Renal pelvis (tissue), 4 donors: ENCODE data around the gene CPD. TPM values are rescaled to one million over a fixed set of nuclear protein-coding genes. Genes with fewer than 3 reads are reported as not detected.
"Not testable (repeated sequence)": the region's sequence is repeated elsewhere in the genome, so short reads cannot be mapped to it uniquely, and the experiment has no call there.

Source experiments
- DNase-seq: peaks from one replicate; pipeline ENCODE4 v3.0.0-alpha.2; 2013
- polyA plus RNA-seq, 3 donors: library from polyadenylated mRNA; unstranded; fragments of 120-200 nt; gene quantifications; one replicate each; pipeline ENCODE4 v1.2.1, GENCODE V29; 2013; ENCODE audit not compliant: insufficient read length in 3 of 3

The CPD gene
- polyA plus RNA-seq, 3 donors, result 86.8 to 91.6 (median 88.9) TPM

DNA sequence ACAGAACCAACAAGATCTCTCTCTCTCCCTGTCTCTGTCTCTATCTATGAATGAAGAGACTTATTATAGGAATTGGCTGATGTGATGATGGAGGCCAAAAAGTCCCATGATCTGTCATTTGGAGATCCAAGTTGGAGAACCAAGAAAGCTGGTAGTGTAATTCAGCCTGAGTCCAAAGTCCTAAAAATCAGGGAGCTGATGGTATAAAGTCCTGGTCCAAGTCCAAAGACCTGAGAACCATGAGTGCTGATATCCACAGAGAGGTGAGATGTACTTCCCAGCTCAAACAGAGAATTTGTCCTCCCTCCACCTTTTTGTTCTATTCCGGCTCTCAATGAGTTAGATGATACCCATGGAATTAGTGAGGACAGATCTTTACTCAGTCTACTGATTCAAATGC is 29.5 kb upstream of the CPD start:
- no peak for DNase-seq

DNA sequence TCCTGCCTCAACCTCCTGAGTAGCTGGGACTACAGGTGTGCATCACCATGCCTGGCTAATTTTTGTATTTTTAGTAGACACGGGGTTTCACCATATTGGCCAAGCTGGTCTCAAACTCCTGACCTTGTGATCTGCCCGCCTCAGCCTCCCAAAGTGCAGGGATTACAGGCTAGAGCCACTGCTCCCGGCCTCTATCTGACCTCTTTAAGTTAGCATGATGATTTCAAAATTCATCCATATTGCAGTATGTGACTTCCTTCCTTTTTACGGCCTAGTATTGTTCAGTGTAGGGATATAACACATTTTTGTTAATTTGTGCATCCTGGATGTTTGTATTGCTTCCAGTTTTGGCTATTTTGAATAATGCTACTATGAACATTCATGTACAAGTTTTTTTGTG is 27.5 kb upstream of the CPD start:
- DNase-seq, result not testable (repeated sequence)

GRCh38 chr17:30351735-30352134 is 27.0 kb upstream of the CPD start:
- DNase-seq, result no peak

- no peak for DNase-seq
Observed at GRCh38 chr17:30352240-30352814, 26.4 kb upstream of the CPD start.

GRCh38 chr17:30354701-30355100 is 24.0 kb upstream of the CPD start:
- no peak for DNase-seq

- no peak for DNase-seq
Observed at GRCh38 chr17:30357476-30357875, 21.3 kb upstream of the CPD start.

DNA sequence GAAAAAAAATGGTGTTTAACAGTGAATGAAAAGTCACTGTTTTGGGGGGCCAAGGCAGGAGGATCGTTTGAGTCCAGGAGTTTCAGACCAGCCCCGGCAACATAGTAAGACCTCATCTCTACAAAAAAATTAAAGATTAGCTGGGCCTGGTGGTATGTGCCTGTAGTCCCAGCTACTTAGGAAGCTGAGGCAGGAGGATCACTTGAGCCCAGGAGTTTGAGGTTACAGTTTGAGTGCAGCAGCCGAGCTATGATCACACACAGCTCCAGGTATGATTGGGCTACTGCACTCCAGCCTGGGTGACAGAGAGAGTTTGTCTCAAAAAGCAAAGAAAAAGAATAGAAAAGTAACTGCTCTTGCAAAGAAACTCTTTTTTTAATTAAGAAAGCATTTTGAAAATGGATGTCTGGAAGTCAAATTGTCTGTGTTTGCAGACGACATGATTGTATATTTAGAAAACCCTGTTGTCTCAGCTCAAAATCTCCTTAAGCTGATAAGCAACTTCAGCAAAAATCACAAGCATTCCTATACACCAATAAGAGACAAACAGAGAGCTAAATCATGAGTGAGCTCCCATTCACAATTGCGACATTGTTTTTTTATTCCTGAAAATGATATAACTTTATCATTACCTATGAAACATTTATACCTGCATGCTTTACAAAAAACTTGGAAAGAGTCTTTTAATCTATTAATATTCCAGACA is 20.5 kb upstream of the CPD start:
- no peak for DNase-seq

GRCh38 chr17:30360086-30360808 is 18.5 kb upstream of the CPD start:
- DNase-seq, result no peak

DNA sequence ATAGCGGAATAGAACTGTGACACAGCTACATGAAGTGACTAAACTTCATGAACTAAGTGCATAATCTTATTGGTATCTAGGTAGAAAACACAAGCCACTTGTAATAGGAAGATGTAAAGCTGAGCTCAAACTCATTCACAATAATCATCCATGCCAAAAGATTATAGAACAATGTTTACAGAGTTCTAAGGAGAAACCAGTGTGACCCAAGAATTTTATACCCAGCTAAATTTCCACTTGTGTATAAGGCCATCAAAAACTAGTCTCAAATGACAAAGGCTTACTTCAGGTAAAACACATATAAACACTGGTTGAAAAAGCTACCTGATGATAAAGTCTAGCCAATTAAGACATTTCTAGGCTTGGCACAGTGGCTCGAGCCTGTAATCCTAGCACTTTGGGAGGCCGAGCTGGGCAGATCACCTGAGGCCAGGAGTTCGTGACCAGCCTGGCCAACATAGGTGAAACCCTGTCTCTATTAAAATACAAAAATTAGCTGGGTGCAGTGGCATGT is 16.9 kb upstream of the CPD start:
- no peak for DNase-seq

- DNase-seq, result no peak
Observed at GRCh38 chr17:30363715-30364202, 15.0 kb upstream of the CPD start.

DNA sequence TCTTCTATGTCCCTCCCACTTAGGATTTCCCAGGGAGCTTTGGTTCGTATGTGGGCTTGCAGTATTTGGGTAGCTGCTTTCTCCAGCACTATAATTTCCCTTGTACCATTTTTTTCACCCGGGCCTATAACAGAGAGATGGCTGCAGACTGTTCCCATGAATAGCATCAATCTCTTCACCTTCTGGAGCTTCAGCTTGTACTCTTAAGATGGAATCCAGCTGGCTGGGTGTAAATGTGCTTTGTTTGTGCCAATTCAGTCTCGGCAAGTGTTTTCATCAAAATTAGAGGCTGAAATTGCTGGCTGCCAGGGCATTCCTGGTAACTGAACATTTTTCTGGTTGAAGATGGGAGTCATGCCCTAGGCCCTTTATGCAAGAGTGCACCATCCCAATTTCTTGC is 12.2 kb upstream of the CPD start:
- DNase-seq, result no peak

- DNase-seq, result peak; percentile 37
Observed at GRCh38 chr17:30368912-30369720, 9.6 kb upstream of the CPD start.

DNA sequence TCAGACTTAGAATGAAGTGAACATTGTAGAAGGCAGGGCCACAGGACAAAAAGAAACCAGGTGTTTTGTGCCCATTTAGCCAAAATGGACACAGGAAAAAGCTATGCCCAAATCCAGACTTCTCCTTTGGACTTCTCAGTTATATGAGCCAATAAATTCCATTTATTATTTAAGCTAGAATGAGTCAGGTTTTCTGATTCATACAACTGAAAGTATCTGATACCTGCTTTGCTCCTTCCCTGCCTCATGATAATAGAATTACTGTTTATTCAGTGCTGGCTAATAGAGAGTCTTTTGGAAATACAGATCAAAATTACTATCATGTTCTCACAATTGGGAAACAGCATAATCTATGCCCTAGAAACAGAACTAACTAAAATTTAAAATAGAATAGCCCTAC is 8.7 kb upstream of the CPD start:
- no peak for DNase-seq

- no peak for DNase-seq
Observed at GRCh38 chr17:30372755-30373154, 6.0 kb upstream of the CPD start.

DNA sequence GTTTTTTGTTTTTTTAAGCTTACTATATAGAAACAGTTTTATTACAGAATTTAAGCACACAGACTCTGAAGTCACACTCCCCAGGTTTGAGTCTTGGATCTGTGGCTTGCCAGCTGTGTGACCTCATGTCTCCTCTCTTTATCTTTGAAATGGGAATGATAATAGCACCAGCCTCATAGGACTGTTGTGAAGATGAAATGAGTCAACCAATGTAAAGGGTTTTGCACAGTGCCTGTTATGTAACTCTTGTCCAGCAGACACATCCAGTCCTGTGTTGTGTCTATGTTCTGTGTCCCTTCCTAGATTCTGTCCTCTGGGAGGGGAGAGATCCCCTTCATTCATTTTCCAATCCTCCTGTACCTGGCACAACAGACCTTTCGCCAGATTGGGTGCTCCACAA is 3.1 kb upstream of the CPD start:
- DNase-seq, result no peak

DNA sequence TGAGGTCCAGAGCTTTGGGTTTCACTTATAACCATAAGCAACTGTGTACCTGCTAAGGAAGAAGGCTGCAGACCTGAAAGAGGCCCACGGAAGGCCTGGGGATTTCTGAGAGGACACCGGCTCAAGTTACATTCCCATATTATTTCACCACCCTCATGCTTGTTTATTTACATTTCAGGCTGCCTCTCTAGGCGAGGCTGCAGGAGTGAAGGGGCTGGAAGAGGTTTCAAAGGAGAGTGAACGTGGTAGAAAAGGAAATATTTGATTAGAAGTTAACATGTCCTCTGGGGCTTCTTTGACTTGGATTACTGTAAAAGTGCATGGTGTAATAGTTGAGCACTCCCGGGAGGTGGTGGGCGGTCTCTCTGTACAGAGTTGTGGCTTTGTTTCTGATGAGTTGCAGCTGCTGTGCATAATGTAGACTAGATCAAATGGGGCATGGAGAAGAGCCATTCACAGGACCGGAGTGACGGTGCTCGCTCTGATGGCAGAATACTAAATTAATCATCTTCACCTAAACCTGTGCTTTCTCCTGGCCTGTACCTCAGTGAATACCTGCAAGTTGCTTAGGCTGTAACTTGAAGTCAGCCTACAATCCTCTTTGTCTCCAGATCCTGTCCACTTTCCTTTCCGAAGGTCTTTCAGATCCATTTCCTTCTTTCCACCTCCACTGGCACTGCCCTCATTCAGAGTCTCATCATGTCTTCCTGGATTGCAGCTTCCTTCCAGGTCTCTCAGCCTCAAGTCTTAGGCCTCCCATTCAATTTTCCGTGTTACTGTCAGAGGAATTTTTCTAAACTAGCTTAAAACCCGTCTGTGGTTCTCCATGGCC is 1.9 kb upstream of the CPD start:
- peak; percentile 88 for DNase-seq

GRCh38 chr17:30377574-30378240 is 1.0 kb upstream of the CPD start:
- DNase-seq, result peak; percentile 23

GRCh38 chr17:30378241-30378824 is 394 bp upstream of the CPD start:
- peak; percentile 49 for DNase-seq

GRCh38 chr17:30379303-30379902 is 676 bp downstream of the CPD start:
- no peak for DNase-seq

- DNase-seq, result no peak
Observed at GRCh38 chr17:30379903-30380381, 1.2 kb downstream of the CPD start.
